Measurements from ENCODE around the gene KLHL15. TPM values are rescaled to one million over a fixed set of nuclear protein-coding genes. Genes with fewer than 3 reads are reported as not detected.
A peak's percentile ranks its signal among the peaks of the same experiment; 100 is the strongest.

KLHL15 gene
- total and polyA plus RNA-seq, 2 of the 13 experiments (the other 11 are each of a cell fraction or from before 2014, with no cell fraction given) = 2.8 to 5.5 TPM

- peak; percentile 70 for TF ChIP-seq ZNF687 (CRISPR knock-in tag; IDR thresholded peaks at IDR 0.05)
- no peak for TF ChIP-seq ZFP37 (CRISPR knock-in tag; IDR thresholded peaks at IDR 0.05; ENCODE audit: borderline replicate concordance)
- TF ChIP-seq CTCF (CRISPR knock-in tag; IDR thresholded peaks at IDR 0.05) = peak; percentile 67
- TF ChIP-seq ELF4 (CRISPR knock-in tag; IDR thresholded peaks at IDR 0.05; ENCODE audit: borderline replicate concordance) = no peak
- TF ChIP-seq SIX1 (CRISPR knock-in tag; IDR thresholded peaks at IDR 0.05; ENCODE audit: borderline replicate concordance) = no peak
- TF ChIP-seq RBFOX2 (IDR thresholded peaks at IDR 0.05; ENCODE audit: low read depth, low read length) = peak; percentile 82
- peak; percentile 31 for TF ChIP-seq RBM39 (IDR thresholded peaks at IDR 0.05; ENCODE audit: low read depth, low read length, poor library complexity, severe bottlenecking)
- no peak for TF ChIP-seq BCL3 (CRISPR knock-in tag; IDR thresholded peaks at IDR 0.05)
- TF ChIP-seq YEATS2 (CRISPR knock-in tag; IDR thresholded peaks at IDR 0.05; ENCODE audit: borderline replicate concordance) = peak; percentile 81
- TF ChIP-seq ZNF34 (CRISPR knock-in tag; IDR thresholded peaks at IDR 0.05; ENCODE audit: borderline replicate concordance) = no peak
- no peak for TF ChIP-seq RAD51 (IDR thresholded peaks at IDR 0.05; ENCODE audit: borderline replicate concordance)
- TF ChIP-seq ARNT (IDR thresholded peaks at IDR 0.05) = no peak
- TF ChIP-seq MAZ (IDR thresholded peaks at IDR 0.05; ENCODE audit: borderline replicate concordance, low read depth, low read length) = no peak
- TF ChIP-seq MAZ (CRISPR knock-in tag; IDR thresholded peaks at IDR 0.05; ENCODE audit: low read depth) = peak; percentile 64
- TF ChIP-seq FOSL2 (CRISPR knock-in tag; IDR thresholded peaks at IDR 0.05) = peak; percentile 5; the same call in 1 of the 2 replicates
- no peak for TF ChIP-seq ZNF616 (CRISPR knock-in tag; IDR thresholded peaks at IDR 0.05; ENCODE audit: low read depth)
- 0 out of 2 replicates have a peak, but pooled peaks have one; percentile 29 for TF ChIP-seq ZNF44 (CRISPR knock-in tag; IDR thresholded peaks at IDR 0.05)
- TF ChIP-seq CBX2 (IDR thresholded peaks at IDR 0.05; ENCODE audit: low read depth, low read length) = no peak
- no peak for TF ChIP-seq CBX2 (CRISPR knock-in tag; IDR thresholded peaks at IDR 0.05; ENCODE audit: low read depth)
- TF ChIP-seq MTA1 (CRISPR knock-in tag; IDR thresholded peaks at IDR 0.05; ENCODE audit: borderline replicate concordance) = no peak
- TF ChIP-seq NR1H2 (CRISPR knock-in tag; IDR thresholded peaks at IDR 0.05; ENCODE audit: borderline replicate concordance, low read depth) = no peak
Observed at GRCh38 chrX:24054182-24055042, 27.4 kb upstream of the KLHL15 start, which contains the start of gene EIF2S3 (continued).

Measured in HepG2 (cell line).